ENCODE results near the gene LPAR1.
"Not testable (repeated sequence)": the region's sequence is repeated elsewhere in the genome, so short reads cannot be mapped to it uniquely, and the experiment has no call there.

The LPAR1 gene

DNA sequence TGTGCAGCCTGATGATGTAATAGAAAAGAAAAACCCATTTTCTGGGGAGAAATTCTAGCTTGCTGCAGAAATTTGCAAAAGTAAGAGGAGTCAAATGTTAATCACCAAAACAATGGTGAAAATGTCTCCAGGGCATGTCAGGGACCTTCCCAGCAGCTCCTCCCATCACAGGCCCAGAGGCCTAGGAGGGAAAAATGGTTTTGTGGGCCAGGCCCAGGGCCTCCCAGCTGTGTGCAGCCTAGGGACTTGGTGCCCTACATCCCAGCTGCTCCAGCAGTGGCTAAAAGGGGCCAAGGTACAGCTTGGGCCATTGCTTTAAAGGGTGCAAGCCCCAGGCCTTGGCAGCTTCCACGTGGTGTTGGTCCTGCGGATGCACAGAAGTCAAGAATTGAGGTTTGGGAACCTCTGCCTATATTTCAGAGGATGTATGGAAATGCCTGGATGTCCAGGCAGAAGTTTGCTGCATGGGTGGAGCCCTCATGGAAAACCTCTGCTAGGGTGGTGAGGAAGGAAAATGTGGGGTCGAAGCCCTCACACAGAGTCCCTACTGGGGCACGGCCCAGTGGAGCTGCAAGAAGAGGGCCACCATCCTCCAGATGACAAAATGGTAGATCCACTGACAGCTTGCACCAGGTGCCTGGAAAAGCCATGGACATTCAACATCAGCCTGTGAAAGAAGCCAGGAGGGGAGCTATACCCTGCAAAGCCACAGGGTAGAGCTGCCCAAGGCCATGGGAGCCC lies 176.7 kb downstream of the LPAR1 start:
- not testable (repeated sequence) for DNase-seq

DNA sequence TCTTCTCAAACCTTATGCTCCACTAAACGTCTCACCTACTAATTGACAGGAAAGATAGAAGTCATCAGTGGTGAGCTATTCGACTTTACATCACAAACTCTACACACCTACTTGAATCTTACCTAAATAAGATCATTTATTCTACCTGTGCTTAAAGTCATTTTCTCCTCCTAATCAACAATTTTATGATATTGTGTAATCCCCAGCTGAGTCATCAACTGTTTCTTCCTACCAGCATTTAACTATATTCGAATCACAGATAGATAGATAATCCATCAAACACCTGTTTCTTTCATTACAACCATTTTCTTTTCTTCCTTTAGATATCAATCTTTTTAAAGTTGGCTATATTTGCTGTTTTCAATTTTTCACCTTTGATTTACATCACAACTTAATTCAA lies 181.5 kb downstream of the LPAR1 start:
- no peak for DNase-seq

DNA sequence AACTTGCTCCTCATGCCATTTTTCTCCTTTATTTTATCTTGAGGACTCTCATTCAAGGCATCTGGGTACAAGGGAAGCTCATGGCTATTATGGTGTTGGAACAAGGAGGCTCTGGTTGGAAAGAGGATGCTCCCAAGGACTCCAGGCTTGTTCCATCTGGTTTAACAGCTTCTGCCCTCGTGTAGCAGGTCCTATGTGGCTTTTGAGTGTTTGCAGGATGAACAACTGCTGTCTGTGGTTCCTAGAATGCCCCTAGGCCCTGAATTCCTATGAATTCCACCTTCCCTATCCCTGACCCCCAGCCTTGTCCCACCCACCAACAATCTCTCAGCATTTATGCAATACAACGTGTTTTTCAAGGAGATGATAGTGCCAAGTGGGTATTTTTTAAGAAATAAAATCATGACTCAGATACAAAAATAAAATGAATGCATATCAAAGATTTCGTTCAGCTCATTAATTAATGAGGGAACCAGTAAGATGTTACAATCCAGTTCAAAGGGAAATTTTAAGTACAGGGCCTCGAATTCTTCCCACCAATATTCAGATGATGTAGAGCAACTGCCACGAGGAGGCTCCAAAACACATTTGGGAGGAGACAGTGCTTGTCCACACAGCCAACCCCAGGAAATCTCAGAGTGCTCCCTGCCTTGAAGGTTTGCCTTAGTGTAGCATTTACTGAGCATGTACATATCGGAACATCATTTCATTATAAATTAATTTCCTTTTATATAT lies 187.7 kb downstream of the LPAR1 start:
- DNase-seq, result no peak

DNA sequence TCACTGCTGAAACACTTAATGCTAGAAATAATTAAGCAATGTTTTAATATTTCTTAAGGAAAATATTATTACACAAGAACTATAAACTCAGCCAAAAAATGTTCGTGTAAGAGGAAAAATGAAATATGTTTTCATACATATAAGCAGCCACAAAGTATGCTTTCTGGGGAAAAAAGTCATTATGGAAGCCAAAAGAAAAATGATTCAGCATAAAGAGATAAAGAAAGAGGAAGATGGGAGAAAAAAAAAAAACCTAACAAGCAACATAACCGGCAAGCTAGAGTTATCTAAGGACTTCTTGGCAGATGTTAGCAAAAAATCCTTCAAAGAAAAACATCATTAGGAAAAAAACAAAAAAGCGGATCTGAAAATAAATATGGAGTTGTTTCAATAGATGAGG lies 190.6 kb downstream of the LPAR1 start:
- DNase-seq, result peak; percentile 84

DNA sequence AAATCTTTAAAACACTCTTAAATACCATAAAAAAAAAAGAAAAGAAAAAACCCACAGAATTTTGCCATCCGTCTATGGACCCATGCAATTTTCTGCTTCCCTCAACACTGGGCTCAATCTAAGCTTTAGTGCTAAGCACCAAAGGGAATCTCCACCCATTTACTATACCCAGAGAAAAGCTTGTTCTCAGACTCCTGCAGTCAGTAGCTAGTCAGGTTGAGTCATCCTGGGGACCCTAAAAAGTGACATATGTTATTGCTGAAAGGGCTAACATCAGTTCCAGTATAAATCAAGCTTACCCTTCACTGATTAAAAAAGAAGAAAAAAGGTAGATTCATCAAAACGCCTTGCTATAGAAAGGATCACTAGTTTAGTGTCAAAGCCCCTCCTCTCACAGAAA lies 192.1 kb downstream of the LPAR1 start:
- peak; percentile 14 for DNase-seq

DNA sequence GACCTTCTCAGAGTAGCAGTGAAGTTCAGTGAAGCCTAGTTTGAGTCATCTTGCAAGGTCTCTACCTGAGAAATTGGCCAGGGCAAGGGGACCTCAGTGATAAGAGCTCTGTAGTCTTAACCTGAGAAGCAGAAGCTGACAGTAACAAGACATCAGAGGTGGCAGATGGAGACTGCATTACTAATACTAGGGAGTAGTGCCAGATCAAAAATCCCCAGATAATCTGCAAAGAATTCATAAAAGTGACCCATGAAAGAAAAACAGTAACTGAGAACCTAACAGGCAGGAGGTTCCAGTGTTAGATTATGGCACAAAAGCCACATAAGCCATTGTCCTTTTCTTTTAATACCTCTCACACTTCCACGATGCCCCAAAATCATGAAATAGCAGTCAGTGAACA lies 194.1 kb downstream of the LPAR1 start:
- peak; percentile 12 for DNase-seq

DNA sequence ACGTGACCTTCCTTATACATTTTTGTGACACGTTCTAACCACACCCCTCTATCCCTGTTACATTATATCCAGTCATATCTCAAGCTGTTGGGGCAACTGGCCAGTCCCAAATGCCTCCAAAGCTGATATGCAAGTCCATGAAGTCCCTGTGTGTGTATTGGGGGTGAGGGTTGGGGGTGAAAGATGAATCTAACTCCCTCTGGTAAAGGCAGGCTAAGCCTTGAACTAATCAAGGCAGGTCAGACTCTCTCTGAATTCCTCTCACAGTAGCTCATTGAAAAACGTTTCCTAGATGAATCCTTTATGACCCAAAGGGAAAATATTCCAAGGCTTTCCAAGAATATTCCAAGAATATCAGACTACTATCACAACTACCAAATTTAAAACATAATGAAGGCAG lies 195.3 kb downstream of the LPAR1 start:
- DNase-seq, result peak; percentile 80

DNA sequence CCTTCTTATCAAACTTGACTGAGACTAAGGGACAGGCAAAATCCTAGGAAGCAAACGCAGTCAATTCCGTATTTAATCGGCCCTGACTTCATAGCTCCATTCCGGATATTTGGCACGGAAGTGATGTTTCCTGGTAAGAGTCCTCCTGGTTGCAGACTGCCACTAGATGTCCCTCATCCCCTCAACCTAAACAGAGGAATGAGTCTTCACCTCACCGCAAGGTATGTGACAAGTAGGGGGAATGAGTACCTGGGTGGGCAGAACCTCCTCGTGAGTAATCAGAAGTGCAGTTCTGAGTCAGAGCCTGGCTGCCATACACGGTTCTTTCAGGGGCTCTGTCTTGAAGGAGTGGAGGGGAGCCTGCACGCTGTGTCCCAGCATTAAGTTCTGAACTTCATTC lies 196.1 kb downstream of the LPAR1 start:
- DNase-seq, result peak; percentile 43

DNA sequence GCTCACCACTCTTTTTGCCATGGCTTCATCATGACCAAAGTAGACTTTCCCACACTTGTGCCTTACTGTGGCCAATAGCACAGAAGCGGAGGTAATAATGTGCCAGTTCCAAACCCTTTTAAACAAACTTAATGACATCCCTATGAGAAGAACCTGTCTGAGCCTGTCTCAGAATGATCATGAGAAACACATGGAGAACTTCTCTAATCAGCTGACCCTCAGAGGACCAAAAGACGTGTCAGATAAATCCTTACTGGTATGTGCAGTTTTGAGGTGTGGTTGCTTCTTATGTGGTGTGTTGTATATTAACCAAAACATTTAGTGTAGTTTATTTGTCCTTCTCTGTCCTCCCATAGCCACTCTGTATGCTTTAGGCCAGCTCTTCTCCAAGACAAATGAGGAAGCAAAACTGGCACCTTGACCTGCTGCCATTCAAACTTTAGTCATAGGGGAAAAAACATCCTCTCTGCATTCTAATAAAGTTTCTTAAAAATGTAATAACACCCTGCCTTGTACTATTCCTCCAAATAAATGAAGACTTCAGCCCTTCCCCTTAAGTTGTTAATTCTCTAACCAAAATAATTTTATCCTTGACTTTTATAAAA lies 200.8 kb downstream of the LPAR1 start:
- DNase-seq, result no peak

DNA sequence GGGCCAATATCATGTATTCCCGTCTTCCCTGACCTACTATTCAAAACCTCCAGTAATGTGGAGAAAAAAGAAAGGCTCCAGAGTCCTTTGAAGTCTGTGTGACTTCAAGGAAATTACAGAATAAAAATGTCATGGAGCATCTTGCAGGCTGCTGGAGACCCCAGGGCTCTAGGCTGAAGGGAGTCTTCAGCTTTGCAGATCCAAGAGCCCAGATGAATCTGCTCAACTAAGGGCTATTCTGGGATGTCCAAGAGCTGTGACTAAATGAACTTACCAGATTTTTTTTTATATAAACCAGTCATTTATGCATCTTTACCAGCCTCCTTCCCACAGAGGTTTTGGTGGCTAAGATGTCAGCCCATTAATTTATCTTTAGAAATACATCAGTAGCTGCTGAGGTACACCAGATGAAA lies 202.4 kb downstream of the LPAR1 start:
- peak; percentile 79 for DNase-seq

DNA sequence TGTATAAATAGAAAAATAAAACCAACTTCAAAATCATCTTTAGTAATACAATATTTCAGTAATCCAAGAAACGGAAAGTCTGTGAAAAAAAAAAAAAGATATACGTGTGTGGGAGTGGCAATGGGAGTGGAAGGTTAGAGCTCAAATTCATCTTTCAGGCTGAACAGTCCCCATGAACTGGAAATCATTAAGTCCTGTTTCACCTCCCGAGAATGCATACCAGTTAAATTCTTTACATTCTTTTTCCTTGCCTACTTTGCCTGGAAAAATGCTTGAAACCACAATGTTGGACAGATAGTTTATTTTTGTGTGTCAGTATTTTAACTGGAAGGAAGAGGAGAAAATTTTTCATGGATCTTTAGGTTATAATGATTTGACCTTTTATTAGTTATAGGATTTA lies 202.9 kb downstream of the LPAR1 start:
- DNase-seq, result peak; percentile 96

DNA sequence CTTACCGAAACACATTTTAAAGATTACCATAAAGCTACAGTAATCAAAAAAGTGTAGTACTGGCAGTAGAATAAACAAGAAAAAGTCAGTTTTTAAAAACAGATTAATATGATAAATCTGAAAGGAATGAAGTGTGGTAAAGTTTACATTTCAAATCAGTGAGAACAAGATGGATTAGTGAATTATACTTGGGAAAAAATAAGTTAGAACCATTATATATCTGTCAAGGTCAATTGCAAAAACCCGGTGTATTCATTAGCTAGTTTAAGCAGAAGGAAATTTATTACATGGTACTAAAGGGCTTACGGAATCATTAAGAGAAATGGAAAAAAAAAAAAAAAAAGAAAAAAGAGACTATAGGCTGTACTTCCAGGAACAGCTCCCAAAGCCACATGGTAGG lies 205.3 kb downstream of the LPAR1 start:
- DNase-seq, result no peak

DNA sequence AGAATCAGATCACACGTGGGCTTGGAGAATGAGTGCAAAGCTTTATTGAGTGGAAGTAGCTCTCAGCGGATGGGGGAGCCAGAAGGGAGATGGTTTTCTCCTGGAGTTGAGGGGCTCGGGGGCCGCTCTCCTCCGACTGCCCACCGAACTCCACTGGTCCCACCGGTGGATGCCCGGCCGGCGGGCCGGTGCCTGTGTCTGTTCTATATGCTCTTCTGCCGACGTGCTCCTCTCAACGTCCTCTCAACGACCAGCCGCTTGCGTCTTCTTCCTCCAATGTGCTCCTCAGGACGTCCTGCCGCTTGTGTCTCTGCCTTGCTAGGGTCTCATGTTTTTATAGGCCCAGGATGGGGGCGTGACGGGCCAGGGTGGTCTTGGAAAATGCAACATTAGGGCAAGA lies 207.8 kb downstream of the LPAR1 start:
- no peak for DNase-seq

DNA sequence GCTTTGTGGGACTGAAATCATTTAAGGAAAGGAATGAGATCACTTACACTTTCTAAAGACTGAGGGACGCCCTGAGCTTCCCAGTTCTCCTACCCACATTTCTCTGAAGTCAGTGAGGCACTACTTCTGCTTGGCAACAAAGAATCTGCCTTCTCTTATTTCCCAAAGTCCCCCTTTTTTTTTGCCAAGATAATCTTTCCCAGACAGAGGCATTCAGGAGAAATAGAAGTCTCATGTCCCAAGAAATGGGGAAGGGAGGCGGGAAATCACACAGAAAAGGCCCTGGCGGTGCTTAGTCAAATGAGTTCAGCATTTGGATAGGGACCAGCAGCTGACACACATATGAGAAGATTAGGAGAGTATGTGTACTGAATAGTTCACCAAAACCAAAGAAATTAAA lies 210.0 kb downstream of the LPAR1 start:
- peak; percentile 76 for DNase-seq

DNA sequence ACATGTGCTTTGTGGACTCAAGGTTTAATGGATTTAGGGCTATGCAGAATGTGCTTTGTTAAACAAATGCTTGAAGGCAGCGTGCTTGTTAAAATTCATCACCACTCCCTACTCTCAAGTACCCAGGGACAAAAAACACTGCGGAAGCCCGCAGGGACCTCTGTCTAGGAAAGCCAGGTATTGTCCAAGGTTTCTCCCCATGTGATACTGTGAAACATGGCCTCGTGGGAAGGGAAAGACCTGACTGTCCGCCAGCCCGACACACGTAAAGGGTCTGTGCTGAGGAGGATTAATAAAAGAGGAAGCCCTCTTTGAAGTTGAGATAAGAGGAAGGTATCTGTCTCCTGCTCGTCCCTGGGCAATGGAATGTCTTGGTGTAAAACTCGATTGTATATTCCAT lies 211.9 kb downstream of the LPAR1 start:
- not testable (repeated sequence) for DNase-seq

DNA sequence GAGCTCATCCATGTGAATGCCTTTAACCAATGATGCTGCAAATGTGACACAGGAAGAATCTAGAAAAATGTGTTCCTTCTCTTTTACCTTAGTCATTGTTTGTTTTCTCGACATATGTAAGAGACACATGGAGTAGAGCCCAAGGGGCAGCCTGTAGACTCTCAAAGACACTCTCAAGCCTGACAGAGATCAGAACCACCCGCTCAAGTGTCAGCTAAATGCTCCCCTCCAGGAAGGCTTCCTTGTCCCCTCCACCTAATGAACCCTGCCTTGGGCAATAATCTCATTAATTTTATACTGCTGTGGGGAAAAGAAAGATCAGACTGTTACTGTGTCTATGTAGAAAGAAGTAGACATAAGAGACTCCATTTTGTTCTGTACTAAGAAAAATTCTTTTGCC lies 212.3 kb downstream of the LPAR1 start:
- DNase-seq, result no peak

DNA sequence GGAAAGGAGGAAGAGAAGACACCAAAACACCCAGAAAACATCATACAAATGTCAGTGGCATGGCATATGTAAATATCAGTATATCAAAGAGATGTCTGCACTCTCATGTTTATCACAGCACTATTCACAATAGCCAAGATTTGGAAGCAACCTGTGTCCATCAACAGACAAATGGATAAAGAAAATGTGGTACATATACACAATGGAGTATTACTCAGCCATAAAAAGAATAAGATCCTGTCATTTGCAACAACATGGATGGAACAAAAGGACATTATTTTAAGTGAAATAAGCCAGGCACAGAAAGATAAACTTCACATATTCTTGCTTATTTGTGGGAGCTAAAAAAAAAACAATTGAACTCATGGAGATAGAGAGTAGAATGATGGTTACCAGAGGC lies 213.1 kb downstream of the LPAR1 start:
- not testable (repeated sequence) for DNase-seq
